Neural cell (in vitro differentiated cells): Measurements from ENCODE around the gene SLC34A1. TPM values are rescaled to one million over a fixed set of nuclear protein-coding genes. Genes with fewer than 3 reads are reported as not detected.

Source experiments
- H2AFZ ChIP-seq: fragments of 200-600, 300-800 bp; sonication (generic), shearing (Covaris generic); 2 replicates; pipeline ENCODE4 v1.6.0; 2014; ENCODE audit warnings: low read depth, mild to moderate bottlenecking, antibody characterized with exemption, low read length, moderate library complexity
- H3F3A ChIP-seq: fragments of 200-600 bp; shearing (Covaris generic); 2 replicates; pipeline ENCODE4 v1.6.1; 2016; ENCODE audit warnings: mild to moderate bottlenecking, moderate library complexity, mixed read lengths, antibody characterized with exemption, low read length; ENCODE audit not compliant: insufficient read depth, poor library complexity, severe bottlenecking
- H3K27ac ChIP-seq: fragments of 200-600, 300-800 bp; sonication (generic), shearing (Covaris generic); 2 replicates; pipeline ENCODE4 v1.5.1; 2014; ENCODE audit warnings: mild to moderate bottlenecking, low read length, moderate library complexity
- H3K27me3 ChIP-seq: fragments of 300-800, 200-600 bp; sonication (generic), shearing (Covaris generic); 2 replicates; pipeline ENCODE4 v1.6.0; 2014; ENCODE audit warnings: mild to moderate bottlenecking, low read depth, low read length, moderate library complexity; ENCODE audit not compliant: insufficient read depth
- H3K36me3 ChIP-seq: fragments of 300-800, 200-600 bp; sonication (generic), shearing (Covaris generic); 2 replicates; pipeline ENCODE4 v1.5.1; 2014; ENCODE audit warnings: mild to moderate bottlenecking, antibody characterized with exemption, low read length, moderate library complexity; ENCODE audit not compliant: insufficient read depth
- H3K4me2 ChIP-seq: fragments of 300-800, 200-600 bp; sonication (generic), shearing (Covaris generic); 2 replicates; pipeline ENCODE4 v1.6.0; 2014; ENCODE audit warnings: mild to moderate bottlenecking, low read length
- H3K4me3 ChIP-seq: fragments of 300-800, 200-600 bp; sonication (generic), shearing (Covaris generic); 2 replicates; pipeline ENCODE4 v1.5.1; 2014; ENCODE audit warnings: mild to moderate bottlenecking, low read length, moderate library complexity
- H3K79me2 ChIP-seq: fragments of 200-600 bp; shearing (Covaris generic); replicated peaks from 2 replicates; pipeline ENCODE4 v1.6.0; 2014; ENCODE audit warnings: mild to moderate bottlenecking, low read length, moderate library complexity; ENCODE audit not compliant: insufficient read depth
- H3K9ac ChIP-seq: fragments of 300-800, 200-600 bp; sonication (generic), shearing (Covaris generic); 2 replicates; pipeline ENCODE4 v1.6.1; 2016; ENCODE audit warnings: mild to moderate bottlenecking, low read length, mixed read lengths
- H3K9me2 ChIP-seq: fragments of 200-600 bp; shearing (Covaris generic); 2 replicates; pipeline ENCODE4 v1.6.1; 2016; ENCODE audit warnings: mild to moderate bottlenecking, low read length, mixed read lengths; ENCODE audit not compliant: insufficient read depth
- H3K9me3 ChIP-seq: fragments of 200-600, 300-800 bp; sonication (generic), shearing (Covaris generic); 2 replicates; pipeline ENCODE4 v1.6.1; 2016; ENCODE audit warnings: mild to moderate bottlenecking, mixed run types, low read length, moderate library complexity, mixed read lengths
- H4K20me1 ChIP-seq: fragments of 200-600 bp; shearing (Covaris generic); 2 replicates; pipeline ENCODE4 v1.6.1; 2016; ENCODE audit warnings: mild to moderate bottlenecking, mixed run types; ENCODE audit not compliant: insufficient read depth
- EP300 ChIP-seq: fragments of 450-650 bp; conservative IDR thresholded peaks from 2 replicates; pipeline ENCODE4 v1.6.1; 2014; ENCODE audit warnings: antibody characterized with exemption, mild to moderate bottlenecking, moderate library complexity; ENCODE audit not compliant: poor library complexity, severe bottlenecking
- EZH2 ChIP-seq: fragments of 200-600, 300-800 bp; shearing (Covaris generic), sonication (generic); IDR thresholded peaks from 2 replicates; pipeline ENCODE4 v1.6.1; 2014; ENCODE audit warnings: antibody characterized with exemption, low read length, borderline replicate concordance, mild to moderate bottlenecking; ENCODE audit not compliant: insufficient read depth, poor library complexity, severe bottlenecking
- MXI1 ChIP-seq: fragments of 450-650 bp; conservative IDR thresholded peaks from 2 replicates; pipeline ENCODE4 v1.6.1; 2014; ENCODE audit warnings: antibody characterized with exemption, mild to moderate bottlenecking; ENCODE audit not compliant: poor library complexity, severe bottlenecking
- POLR2AphosphoS5 ChIP-seq: IDR thresholded peaks from 2 replicates; pipeline ENCODE4 v1.6.1; 2012
- RAD21 ChIP-seq: fragments of 450-650 bp; conservative IDR thresholded peaks from 2 replicates; pipeline ENCODE4 v1.6.1; 2014; ENCODE audit warnings: antibody characterized with exemption, mild to moderate bottlenecking, moderate library complexity
- REST ChIP-seq: IDR thresholded peaks from 2 replicates; pipeline ENCODE4 v1.6.1; 2012; ENCODE audit warnings: borderline replicate concordance
- SMC3 ChIP-seq: fragments of 450-650 bp; conservative IDR thresholded peaks from 2 replicates; pipeline ENCODE4 v1.6.1; 2014; ENCODE audit warnings: antibody characterized with exemption, mild to moderate bottlenecking, moderate library complexity; ENCODE audit not compliant: poor library complexity
- TAF1 ChIP-seq: IDR thresholded peaks from 2 replicates; pipeline ENCODE4 v1.6.1; 2012; ENCODE audit warnings: low read depth
- polyA plus RNA-seq: library from polyadenylated mRNA; depleted of rRNA; stranded (reverse); fragments of >200 nt; gene quantifications from 2 replicates; pipeline ENCODE4 v1.2.3, GENCODE V29; 2014
- TF ChIP-seq, protein P1 (sequence below): fragments of 450-650 bp; IDR thresholded peaks from 2 replicates; pipeline ENCODE4 v1.5.1; 2014; ENCODE audit warnings: antibody characterized with exemption, mild to moderate bottlenecking, moderate library complexity; ENCODE audit not compliant: poor library complexity, severe bottlenecking

The SLC34A1 gene
- polyA plus RNA-seq, 1 donor from 2014 or later: not detected

GRCh38 chr5:177427919-177428573 lies 43.8 kb downstream of the SLC34A1 start:
- H3K9ac ChIP-seq: peak overlapping the region; percentile 83

GRCh38 chr5:177428574-177429217 lies 44.5 kb downstream of the SLC34A1 start:
- no peaks in the 10 kb centered on the region for H3K36me3 ChIP-seq
- TF ChIP-seq REST: no peak
- TF ChIP-seq, protein P1, sequence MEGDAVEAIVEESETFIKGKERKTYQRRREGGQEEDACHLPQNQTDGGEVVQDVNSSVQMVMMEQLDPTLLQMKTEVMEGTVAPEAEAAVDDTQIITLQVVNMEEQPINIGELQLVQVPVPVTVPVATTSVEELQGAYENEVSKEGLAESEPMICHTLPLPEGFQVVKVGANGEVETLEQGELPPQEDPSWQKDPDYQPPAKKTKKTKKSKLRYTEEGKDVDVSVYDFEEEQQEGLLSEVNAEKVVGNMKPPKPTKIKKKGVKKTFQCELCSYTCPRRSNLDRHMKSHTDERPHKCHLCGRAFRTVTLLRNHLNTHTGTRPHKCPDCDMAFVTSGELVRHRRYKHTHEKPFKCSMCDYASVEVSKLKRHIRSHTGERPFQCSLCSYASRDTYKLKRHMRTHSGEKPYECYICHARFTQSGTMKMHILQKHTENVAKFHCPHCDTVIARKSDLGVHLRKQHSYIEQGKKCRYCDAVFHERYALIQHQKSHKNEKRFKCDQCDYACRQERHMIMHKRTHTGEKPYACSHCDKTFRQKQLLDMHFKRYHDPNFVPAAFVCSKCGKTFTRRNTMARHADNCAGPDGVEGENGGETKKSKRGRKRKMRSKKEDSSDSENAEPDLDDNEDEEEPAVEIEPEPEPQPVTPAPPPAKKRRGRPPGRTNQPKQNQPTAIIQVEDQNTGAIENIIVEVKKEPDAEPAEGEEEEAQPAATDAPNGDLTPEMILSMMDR: no peak
- TF ChIP-seq EP300: no peak
- no peak for TF ChIP-seq RAD21
- TF ChIP-seq TAF1: no peak
- TF ChIP-seq EZH2: no peak
- no peaks in the 10 kb centered on the region for H3K27me3 ChIP-seq
- no peak overlapping the region for H3K27ac ChIP-seq
- peaks cover 18% of the 10 kb centered on the region for H3K79me2 ChIP-seq
- no peaks in the 10 kb centered on the region for H3F3A ChIP-seq
- H3K9ac ChIP-seq: no peak overlapping the region
- H4K20me1 ChIP-seq: no peaks in the 10 kb centered on the region
- no peaks in the 10 kb centered on the region for H3K9me3 ChIP-seq
- H2AFZ ChIP-seq: no peak overlapping the region
- no peaks in the 10 kb centered on the region for H3K9me2 ChIP-seq
- H3K4me3 ChIP-seq: no peak overlapping the region
- H3K4me2 ChIP-seq: no peak overlapping the region

More at GRCh38 chr5:177427919-177428573, 43.8 kb downstream of the SLC34A1 start:
- no peak overlapping the region for H3K27ac ChIP-seq
- no peaks in the 10 kb centered on the region for H3K9me3 ChIP-seq
- no peak for TF ChIP-seq RAD21
- no peak for TF ChIP-seq POLR2AphosphoS5
- no peak for TF ChIP-seq MXI1
- TF ChIP-seq EZH2: no peak
- TF ChIP-seq SMC3: no peak
- TF ChIP-seq REST: no peak
- no peak for TF ChIP-seq TAF1
- TF ChIP-seq, protein P1: no peak
- no peaks in the 10 kb centered on the region for H3F3A ChIP-seq
- peaks cover 18% of the 10 kb centered on the region for H3K79me2 ChIP-seq
- no peak overlapping the region for H3K4me2 ChIP-seq
- H3K4me3 ChIP-seq: peak overlapping the region; percentile 94
- H3K27me3 ChIP-seq: no peaks in the 10 kb centered on the region
- no peaks in the 10 kb centered on the region for H3K9me2 ChIP-seq
- no peaks in the 10 kb centered on the region for H3K36me3 ChIP-seq
- H4K20me1 ChIP-seq: no peaks in the 10 kb centered on the region
- no peak overlapping the region for H2AFZ ChIP-seq
